Endothelial cell of umbilical vein (primary cell): ENCODE measurements around the gene PARVA. TPM values are rescaled to one million over a fixed set of nuclear protein-coding genes. Genes with fewer than 3 reads are reported as not detected.

Experiments used
- BruUV-seq: library from RNA; stranded (reverse); fragments of 400-500 nt; replicated peaks from 2 replicates; lab custom pipeline; 2021; lab: Mats Ljungman, UMichigan
- CTCF ChIA-PET: fragments of 300-600, 350-600 bp; sonication (Branson Sonifier 250); formaldehyde crosslinking; loops from one replicate; lab custom pipeline; 2021; ENCODE audit warnings: antibody characterized with exemption, inconsistent platforms; lab: Charles Lee
- POLR2A ChIA-PET: fragments of 300-600, 350-600 bp; sonication (Branson Sonifier 250); formaldehyde crosslinking; loops from one replicate; lab custom pipeline; 2021; ENCODE audit warnings: antibody characterized with exemption, inconsistent platforms; lab: Charles Lee
- DNase-seq: peaks from one replicate; pipeline ENCODE4 v3.0.0-alpha.2; 2011; ENCODE audit warnings: low read depth, low spot score
- FAIRE-seq: peaks from 2 replicates; lab custom pipeline; 2011; peaks lifted over from hg19 to GRCh38; lab: Jason Lieb, UNC
- H2AFZ ChIP-seq: 2 replicates; pipeline ENCODE4 v1.6.0; 2012; ENCODE audit warnings: low read depth, low read length, control low read depth, inconsistent platforms
- H3K27ac ChIP-seq: 2 replicates; pipeline ENCODE4 v1.5.1; 2011; ENCODE audit warnings: low read depth, mild to moderate bottlenecking, control low read depth, low read length, moderate library complexity; ENCODE audit not compliant: insufficient read depth
- H3K27me3 ChIP-seq, 2 experiments: 2 replicates each; pipeline versions ENCODE4 v1.6.0 to v1.6.1; 2011; ENCODE audit warnings: low read length in 2 of 2, mixed read lengths in 1 of 2; ENCODE audit not compliant: control insufficient read depth in 2 of 2, insufficient read depth in 2 of 2
- H3K36me3 ChIP-seq, 2 experiments: 2 replicates in 1 of 2; 3 replicates in 1 of 2; pipeline ENCODE4 v1.5.1; 2011; ENCODE audit warnings: low read length in 2 of 2, mild to moderate bottlenecking in 1 of 2, moderate library complexity in 1 of 2; ENCODE audit not compliant: control insufficient read depth in 2 of 2, insufficient read depth in 2 of 2; ENCODE audit errors: extremely low read depth in 1 of 2
- H3K4me1 ChIP-seq: 3 replicates; pipeline ENCODE4 v1.5.1; 2011; ENCODE audit warnings: mild to moderate bottlenecking, low read length; ENCODE audit not compliant: control insufficient read depth, insufficient read depth; ENCODE audit errors: extremely low read depth
- H3K4me2 ChIP-seq: 2 replicates; pipeline ENCODE4 v1.6.1; 2011; ENCODE audit warnings: low read length, control low read depth, mixed read lengths; ENCODE audit not compliant: insufficient read depth
- H3K4me3 ChIP-seq, 3 experiments: fragments of 200-600 bp in 1 of 3; sonication (generic), shearing (Covaris generic) in 1 of 3; replicated peaks in 1 of 3; 2 replicates each; pipeline ENCODE4 v1.5.1; 2011 to 2016; ENCODE audit warnings: control low read depth in 3 of 3, low read length in 3 of 3, mild to moderate bottlenecking in 2 of 3, inconsistent platforms in 1 of 3, low read depth in 1 of 3, moderate library complexity in 1 of 3; ENCODE audit not compliant: insufficient read depth in 1 of 3
- H3K79me2 ChIP-seq: 2 replicates; pipeline ENCODE4 v1.6.0; 2012; ENCODE audit warnings: low read length, inconsistent platforms; ENCODE audit not compliant: control insufficient read depth, insufficient read depth
- H3K9ac ChIP-seq: replicated peaks from 2 replicates; pipeline ENCODE3; 2011; ENCODE audit warnings: low read length, control low read depth; ENCODE audit not compliant: insufficient read depth; ENCODE audit errors: extremely low read depth
- H3K9me1 ChIP-seq: replicated peaks from 3 replicates; pipeline ENCODE4 v1.6.0; 2011; ENCODE audit warnings: mild to moderate bottlenecking, low read length; ENCODE audit not compliant: control insufficient read depth, insufficient read depth; ENCODE audit errors: extremely low read depth
- H3K9me3 ChIP-seq: replicated peaks from 2 replicates; pipeline ENCODE4 v1.5.1; 2012; ENCODE audit warnings: low read length, inconsistent platforms; ENCODE audit not compliant: control insufficient read depth, insufficient read depth
- H4K20me1 ChIP-seq: replicated peaks from 2 replicates; pipeline ENCODE3; 2011; ENCODE audit warnings: mild to moderate bottlenecking, low read length; ENCODE audit not compliant: control insufficient read depth, insufficient read depth; ENCODE audit errors: extremely low read depth
- EZH2 ChIP-seq: IDR thresholded peaks from 2 replicates; pipeline ENCODE4 v1.6.1; 2012; ENCODE audit warnings: borderline replicate concordance, low read depth, mild to moderate bottlenecking, moderate library complexity, low read length, inconsistent platforms; ENCODE audit not compliant: severe bottlenecking
- FOS ChIP-seq: IDR thresholded peaks from 2 replicates; pipeline ENCODE4 v1.6.1; 2011; ENCODE audit warnings: mild to moderate bottlenecking, low read length, moderate library complexity, borderline replicate concordance; ENCODE audit not compliant: insufficient read depth
- GATA2 ChIP-seq: IDR thresholded peaks from 2 replicates; pipeline ENCODE4 v1.7.0; 2011; ENCODE audit warnings: low read depth, mild to moderate bottlenecking, moderate library complexity, mixed read lengths, low read length; ENCODE audit not compliant: insufficient read length, insufficient read depth
- JUN ChIP-seq: IDR thresholded peaks from 2 replicates; pipeline ENCODE4 v1.6.1; 2011; ENCODE audit warnings: borderline replicate concordance, low read depth; ENCODE audit not compliant: insufficient read length, insufficient read depth
- MYC ChIP-seq: IDR thresholded peaks from one replicate; pipeline ENCODE4 v1.6.1; 2011; ENCODE audit warnings: mild to moderate bottlenecking, low read depth, low read length
- POLR2A ChIP-seq: IDR thresholded peaks from 2 replicates; pipeline ENCODE4 v1.6.1; 2012; ENCODE audit warnings: low read depth, mild to moderate bottlenecking, control low read depth, low read length
- POLR2AphosphoS5 ChIP-seq: IDR thresholded peaks from 2 replicates; pipeline ENCODE4 v1.6.1; 2012; ENCODE audit warnings: low read depth, mild to moderate bottlenecking, control low read depth, low read length, moderate library complexity; ENCODE audit not compliant: insufficient read depth
- dilution Hi-C: fragments of 300-500 bp; cut with MboI; formaldehyde crosslinking; loops from one replicate; pipeline ENCODE4 v1.15.0; 2019; ENCODE audit warnings: low sequenced_read_pairs; ENCODE audit not compliant: extremely low pct_ligation_motif_present
- intact Hi-C: fragments of 100-400 bp; cut with micrococcal nuclease; formaldehyde crosslinking; loops from one replicate; pipeline ENCODE4 v1.10.0; 2022
- polyA plus RNA-seq, 4 experiments: library from polyadenylated mRNA; depleted of rRNA in 3 of 4; stranded (reverse) in 3 of 4; unstranded in 1 of 4; fragments of >200 nt; gene quantifications; 2 replicates each; pipeline versions ENCODE4 v1.2.1 to v1.2.3, GENCODE V29; 2011 to 2012; ENCODE audit warnings: missing spikeins in 1 of 4
- total RNA-seq: library from RNA; stranded (reverse); gene quantifications from 2 replicates; pipeline ENCODE4 v1.2.3, GENCODE V29; 2021
- TF ChIP-seq, protein P1 (sequence below): IDR thresholded peaks from 2 replicates; pipeline ENCODE4 v1.6.1; 2011; ENCODE audit not compliant: insufficient read depth, insufficient read length
- TF ChIP-seq, protein P2 (sequence below), 2 donors: IDR thresholded peaks; 1 replicate in 1 of 2; 2 replicates in 1 of 2; pipeline ENCODE4 v1.5.1; 2011; ENCODE audit warnings: low read length in 2 of 2, mild to moderate bottlenecking in 2 of 2, moderate library complexity in 2 of 2, control low read depth in 1 of 2, inconsistent platforms in 1 of 2, low read depth in 1 of 2; ENCODE audit not compliant: insufficient read depth in 1 of 2; ENCODE audit errors: extremely low read depth in 1 of 2

Gene PARVA
- total and polyA plus RNA-seq, 2 donors (not counting 3 experiments of a cell fraction or from before 2014, with no cell fraction given): 40.6 to 104 TPM

- TF ChIP-seq EZH2 (no peak), FOS (peak; percentile 81), JUN (peak; percentile 68), MYC (no peak), POLR2AphosphoS5 (peak; percentile 43), GATA2 (peak; percentile 31), POLR2A (peak; percentile 42)
- TF ChIP-seq, protein P1, sequence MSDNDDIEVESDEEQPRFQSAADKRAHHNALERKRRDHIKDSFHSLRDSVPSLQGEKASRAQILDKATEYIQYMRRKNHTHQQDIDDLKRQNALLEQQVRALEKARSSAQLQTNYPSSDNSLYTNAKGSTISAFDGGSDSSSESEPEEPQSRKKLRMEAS: no peak
- TF ChIP-seq, protein P2, sequence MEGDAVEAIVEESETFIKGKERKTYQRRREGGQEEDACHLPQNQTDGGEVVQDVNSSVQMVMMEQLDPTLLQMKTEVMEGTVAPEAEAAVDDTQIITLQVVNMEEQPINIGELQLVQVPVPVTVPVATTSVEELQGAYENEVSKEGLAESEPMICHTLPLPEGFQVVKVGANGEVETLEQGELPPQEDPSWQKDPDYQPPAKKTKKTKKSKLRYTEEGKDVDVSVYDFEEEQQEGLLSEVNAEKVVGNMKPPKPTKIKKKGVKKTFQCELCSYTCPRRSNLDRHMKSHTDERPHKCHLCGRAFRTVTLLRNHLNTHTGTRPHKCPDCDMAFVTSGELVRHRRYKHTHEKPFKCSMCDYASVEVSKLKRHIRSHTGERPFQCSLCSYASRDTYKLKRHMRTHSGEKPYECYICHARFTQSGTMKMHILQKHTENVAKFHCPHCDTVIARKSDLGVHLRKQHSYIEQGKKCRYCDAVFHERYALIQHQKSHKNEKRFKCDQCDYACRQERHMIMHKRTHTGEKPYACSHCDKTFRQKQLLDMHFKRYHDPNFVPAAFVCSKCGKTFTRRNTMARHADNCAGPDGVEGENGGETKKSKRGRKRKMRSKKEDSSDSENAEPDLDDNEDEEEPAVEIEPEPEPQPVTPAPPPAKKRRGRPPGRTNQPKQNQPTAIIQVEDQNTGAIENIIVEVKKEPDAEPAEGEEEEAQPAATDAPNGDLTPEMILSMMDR (IDR thresholded peaks at IDR 0.05; ENCODE audit: extremely low read depth in 1 of 2, insufficient read depth in 1 of 2, low read depth in 1 of 2, low read length in 2 of 2): no peak
- H3K79me2 ChIP-seq: no peaks in the 10 kb centered on the region
- H3K9me3 ChIP-seq: no peaks in the 10 kb centered on the region
- H3K9me1 ChIP-seq: no peaks in the 10 kb centered on the region
- H3K9ac ChIP-seq: peak overlapping the region; percentile 25
- peak; percentile 78 for DNase-seq
- CTCF ChIA-PET: interaction anchor here (1.7 to 2.1 kb wide), 3 partner anchors 14 to 209 kb away, joined by 4 to 5 read pairs (median 4); partner anchors contain the start of gene TEAD1
- no peak overlapping the region for H3K4me2 ChIP-seq
- intact Hi-C loops: loop anchor here (5.0 kb wide), 1 partner anchor 133 kb away; the partner anchor contains the start of gene TEAD1
- POLR2A ChIA-PET: no interaction called here
- H2AFZ ChIP-seq: peak overlapping the region; percentile 67
- no peak overlapping the region for H3K4me3 ChIP-seq
- H3K27me3 ChIP-seq: no peaks in the 10 kb centered on the region
- dilution Hi-C loops: no loop called here
- no TSS peak for BruUV-seq
- H3K36me3 ChIP-seq: no peaks in the 10 kb centered on the region
- H3K27ac ChIP-seq: peak overlapping the region; percentile 70
- peak; percentile 97 for FAIRE-seq
- peaks cover 11% of the 10 kb centered on the region for H3K4me1 ChIP-seq
- no peaks in the 10 kb centered on the region for H4K20me1 ChIP-seq
Measured at GRCh38 chr11:12539572-12539971, 162.2 kb downstream of the PARVA start.
